Middle frontal gyrus (tissue), 1 donor: Measurements from ENCODE around the gene SPOCK3.
A peak's percentile ranks its signal among the peaks of the same experiment; 100 is the strongest.

Experiments used
- DNase-seq: peaks from one replicate; pipeline ENCODE4 v3.0.0-alpha.2; 2015; ENCODE audit warnings: low spot score; ENCODE audit errors: extremely low spot score

The SPOCK3 gene

GRCh38 chr4:167176723-167177367 is 57.4 kb downstream of the SPOCK3 start:
- no peak for DNase-seq

DNA sequence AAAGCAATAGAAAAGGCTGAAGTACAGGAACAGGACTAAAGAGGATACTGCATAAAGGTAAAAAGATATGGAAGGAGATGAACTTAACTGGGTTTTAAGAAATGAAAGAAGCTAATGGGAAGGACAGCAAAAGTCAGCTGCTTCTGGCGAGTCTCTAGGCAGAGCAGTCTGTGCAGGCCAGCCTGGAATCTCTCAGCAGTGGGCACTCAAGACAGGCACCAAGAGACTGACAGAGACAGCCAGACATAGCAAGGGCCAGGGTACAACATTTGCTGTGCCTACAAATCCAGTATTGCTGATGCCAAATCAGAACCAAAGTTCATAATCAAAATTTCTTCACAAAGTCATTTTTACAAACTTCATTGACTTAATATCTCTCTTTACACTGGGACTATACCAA is 62.4 kb downstream of the SPOCK3 start:
- DNase-seq, result no peak

GRCh38 chr4:167168611-167169010 is 65.7 kb downstream of the SPOCK3 start:
- no peak for DNase-seq

- no peak for DNase-seq
These were observed 83.7 kb downstream of the SPOCK3 start for GRCh38 chr4:167150587-167150986.

DNA sequence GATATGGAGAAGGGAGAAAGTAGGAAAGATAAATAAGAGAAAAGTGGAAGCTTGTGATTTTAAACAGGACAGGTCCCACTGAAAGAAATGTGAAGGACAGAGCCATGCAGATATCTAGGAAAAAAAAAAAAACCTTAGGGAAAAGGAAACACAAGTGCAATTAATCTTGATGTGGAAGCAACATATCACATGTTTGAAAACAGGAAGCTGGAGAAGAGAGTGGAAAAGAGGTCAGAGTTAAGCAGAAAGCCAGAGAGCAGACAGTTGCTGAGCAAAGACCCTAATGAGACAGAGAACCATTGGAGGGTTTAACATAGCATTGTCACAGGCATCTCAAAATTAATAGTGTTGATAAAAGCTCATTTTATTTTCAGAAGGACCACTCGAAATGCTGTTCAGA is 89.7 kb downstream of the SPOCK3 start:
- DNase-seq, result no peak

DNA sequence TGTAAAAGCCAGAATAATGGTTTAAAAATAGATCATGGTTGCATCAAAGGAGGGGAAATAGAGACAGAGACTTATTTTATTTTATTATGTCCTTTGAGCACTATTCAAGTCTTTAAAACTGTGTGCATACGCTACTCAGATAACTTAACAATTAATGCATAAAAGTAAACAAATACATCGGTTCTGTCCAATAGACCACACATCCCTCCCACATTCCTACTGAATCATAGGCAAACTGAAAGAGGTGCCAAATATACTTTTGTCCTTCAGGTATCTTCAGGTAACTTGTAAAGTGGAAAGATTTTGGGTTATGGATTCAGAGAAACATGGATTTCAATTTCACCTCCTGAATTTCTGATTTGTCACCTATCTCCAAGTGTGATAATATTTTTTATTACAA is 91.3 kb downstream of the SPOCK3 start:
- no peak for DNase-seq

DNA sequence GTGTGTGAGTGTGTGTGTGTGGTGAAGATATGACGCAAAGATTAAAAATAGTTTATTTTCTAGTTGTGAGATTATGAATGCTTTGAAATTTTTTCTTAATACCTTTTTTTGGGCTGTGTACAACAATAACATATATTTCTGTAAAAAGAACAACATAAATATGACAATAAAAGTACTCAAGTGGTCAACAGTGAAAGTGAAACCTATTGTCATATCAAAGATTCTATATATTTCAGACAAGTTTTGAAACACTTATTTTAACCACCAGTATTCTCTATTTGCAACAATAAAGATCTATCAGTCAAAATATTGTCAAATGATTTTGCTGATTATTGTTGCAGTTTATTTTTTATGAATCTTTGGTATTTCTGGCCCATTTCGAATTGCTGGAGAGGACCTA is 98.0 kb downstream of the SPOCK3 start:
- DNase-seq, result no peak

GRCh38 chr4:167129146-167129545 is 105.1 kb downstream of the SPOCK3 start:
- no peak for DNase-seq

- no peak for DNase-seq
These were observed 114.9 kb downstream of the SPOCK3 start for GRCh38 chr4:167119392-167119791.

GRCh38 chr4:167117273-167117672 is 117.0 kb downstream of the SPOCK3 start:
- no peak for DNase-seq

GRCh38 chr4:167114416-167114971 is 119.8 kb downstream of the SPOCK3 start:
- no peak for DNase-seq

DNA sequence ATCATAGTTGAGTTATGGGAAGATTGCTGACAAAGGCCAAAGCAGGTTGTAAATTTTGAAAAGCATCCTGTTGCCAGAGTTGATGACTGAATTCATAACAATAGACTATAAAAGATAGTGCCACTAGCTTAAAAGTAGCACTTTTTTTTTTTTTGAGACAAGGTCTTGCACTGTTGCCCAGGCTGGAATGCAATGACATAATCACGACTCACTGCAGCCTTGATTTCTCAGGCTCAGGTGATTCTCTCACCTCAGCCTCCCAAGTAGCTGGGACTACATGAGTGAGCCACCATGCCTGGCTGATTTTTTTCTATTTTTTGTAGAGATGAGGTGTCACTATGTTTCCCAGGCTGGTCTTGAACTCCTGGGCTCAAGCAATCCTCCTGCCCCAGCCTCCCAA is 122.7 kb downstream of the SPOCK3 start:
- no peak for DNase-seq

GRCh38 chr4:167111092-167111491 is 123.2 kb downstream of the SPOCK3 start:
- no peak for DNase-seq

- no peak for DNase-seq
These were observed 124.4 kb downstream of the SPOCK3 start for GRCh38 chr4:167109859-167110258.

DNA sequence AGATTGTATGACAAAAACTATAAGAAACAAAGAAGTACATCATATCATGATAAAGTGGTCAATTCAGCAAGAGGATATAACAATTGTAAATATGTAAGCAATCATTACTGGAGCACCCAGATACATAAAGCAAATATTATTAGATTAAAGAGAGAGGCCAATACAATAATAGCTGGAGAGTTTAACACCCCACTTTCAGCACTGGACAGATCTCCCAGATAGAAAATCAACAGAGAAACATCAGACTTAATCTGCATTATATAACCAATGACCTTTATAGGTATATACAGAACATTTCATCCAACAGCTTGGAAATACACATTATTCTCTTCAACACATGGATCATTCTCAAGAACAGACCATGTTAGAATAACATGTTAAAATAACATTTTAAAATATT is 128.4 kb downstream of the SPOCK3 start:
- no peak for DNase-seq

- no peak for DNase-seq
These were observed 131.8 kb downstream of the SPOCK3 start for GRCh38 chr4:167102475-167102874.

DNA sequence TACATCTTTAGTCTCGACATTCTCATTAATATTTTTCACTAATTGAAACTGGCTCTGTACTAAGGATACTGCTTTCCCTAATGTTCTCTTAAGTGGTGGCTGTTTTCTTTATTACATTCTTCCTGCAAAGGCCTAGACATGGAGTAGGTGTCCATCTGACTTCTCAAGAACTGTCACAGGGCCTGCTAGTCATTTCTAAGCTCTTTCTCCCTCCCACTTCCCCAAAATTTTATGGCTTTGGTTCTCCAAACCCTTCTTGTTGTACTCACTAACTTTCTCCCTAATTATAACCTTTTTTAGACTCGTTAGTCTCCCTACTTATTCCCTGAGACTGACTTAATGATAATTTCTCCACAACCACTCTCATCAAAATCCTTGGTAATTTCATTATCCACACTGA is 133.3 kb downstream of the SPOCK3 start:
- no peak for DNase-seq

DNA sequence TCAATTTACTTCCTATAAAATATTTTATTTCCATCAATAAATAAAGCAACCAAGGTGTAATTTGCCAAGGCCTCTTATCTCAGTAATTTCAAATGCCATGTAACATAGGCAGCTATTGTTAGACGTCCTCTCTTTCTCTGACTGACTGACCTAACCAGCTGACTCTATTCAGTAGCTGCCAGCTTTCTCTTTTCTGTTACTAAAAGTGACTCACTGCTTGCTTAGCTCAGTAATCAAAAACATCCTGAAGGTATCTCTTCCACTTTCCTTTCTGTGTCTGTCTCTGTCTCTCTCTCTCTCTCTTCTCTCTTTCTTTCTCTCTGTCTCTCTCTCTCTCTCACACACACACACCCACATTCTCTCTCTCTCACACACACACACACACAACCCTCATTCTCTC is 134.2 kb downstream of the SPOCK3 start:
- DNase-seq, result peak; percentile 37

DNA sequence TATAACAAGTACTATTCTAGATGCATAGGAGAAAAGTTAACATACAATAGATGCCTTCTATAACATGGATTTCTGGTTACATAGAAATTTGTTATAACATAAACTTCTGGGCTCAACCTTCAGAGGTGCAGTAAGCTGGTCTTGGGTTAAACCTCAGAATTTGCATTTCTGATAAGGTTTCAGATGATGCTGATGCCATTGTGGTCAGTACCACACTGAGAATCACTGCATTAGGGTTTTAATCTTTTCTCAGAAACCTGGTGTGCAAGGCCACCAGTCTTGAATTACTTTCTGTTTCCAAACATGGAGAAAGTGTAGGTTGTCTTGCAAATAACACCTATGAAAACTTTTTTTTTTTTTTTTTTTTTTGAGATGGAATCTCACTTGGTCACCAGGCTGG is 146.2 kb downstream of the SPOCK3 start:
- DNase-seq, result no peak

- no peak for DNase-seq
These were observed 150.0 kb downstream of the SPOCK3 start for GRCh38 chr4:167084321-167084720.

GRCh38 chr4:167079762-167080161 is 154.5 kb downstream of the SPOCK3 start:
- no peak for DNase-seq

DNA sequence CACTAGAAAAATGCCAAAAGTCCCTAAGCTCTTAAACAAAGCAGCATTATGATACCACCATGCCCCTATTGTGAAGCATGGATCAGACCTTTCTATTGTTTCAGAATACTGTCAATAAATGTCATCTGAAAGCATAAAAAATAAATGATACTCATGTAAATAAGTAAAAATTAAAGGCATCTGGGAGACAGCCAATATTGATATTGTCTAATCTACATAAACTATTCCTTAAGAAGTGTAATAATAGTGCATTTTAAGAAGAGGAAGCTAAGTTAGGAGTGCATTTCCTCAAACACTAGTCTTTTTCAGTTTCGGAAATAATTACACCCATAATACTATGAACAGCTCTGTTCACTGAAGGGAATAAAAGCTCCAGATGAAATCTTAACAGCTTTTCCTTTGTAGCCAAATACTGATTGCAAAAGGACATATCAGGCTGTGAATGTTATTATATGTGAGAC is 181.6 kb downstream of the SPOCK3 start:
- peak; percentile 14 for DNase-seq

DNA sequence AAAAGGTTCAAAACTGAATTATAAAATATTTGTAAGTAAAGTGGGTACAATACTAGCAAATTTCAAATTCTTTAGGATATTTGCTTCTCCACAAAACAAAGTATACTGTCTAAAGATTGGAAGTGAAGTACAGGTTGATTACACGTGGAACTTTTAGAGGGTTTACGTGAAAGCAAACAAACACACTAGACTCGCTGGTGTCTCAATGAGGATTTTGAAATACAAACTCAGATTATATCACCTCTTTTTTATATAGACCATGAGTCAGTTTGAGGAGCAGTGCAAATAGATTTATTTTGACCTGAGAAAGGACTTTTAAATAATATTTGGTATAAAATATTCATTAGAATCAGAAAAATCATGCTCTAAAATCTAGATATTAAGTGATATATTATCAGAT is 185.0 kb downstream of the SPOCK3 start:
- DNase-seq, result no peak
